Lower lobe of right lung (tissue), 2 donors: ENCODE results near the gene PRTFDC1. TPM values are rescaled to one million over a fixed set of nuclear protein-coding genes. Genes with fewer than 3 reads are reported as not detected.
"Not testable (repeated sequence)": the region's sequence is repeated elsewhere in the genome, so short reads cannot be mapped to it uniquely, and the experiment has no call there.

Experiments used
- ATAC-seq, 2 donors: fragments of 200-7000 bp; cut with Tn5 transposase; one replicate each; pipeline ENCODE4 v1.9.1; 2020 to 2022; ENCODE audit warnings: mild to moderate bottlenecking in 2 of 2, moderate library complexity in 2 of 2
- DNase-seq: peaks from one replicate; pipeline ENCODE4 v3.0.0-alpha.2; 2020
- H3K27ac ChIP-seq: fragments of 200-600 bp; one replicate; pipeline ENCODE4 v1.8.0; 2022
- H3K27me3 ChIP-seq: fragments of 200-600 bp; one replicate; pipeline ENCODE4 v1.8.0; 2022; ENCODE audit warnings: low read depth
- H3K36me3 ChIP-seq: fragments of 200-600 bp; one replicate; pipeline ENCODE4 v1.8.0; 2022; ENCODE audit warnings: mild to moderate bottlenecking
- H3K4me1 ChIP-seq: fragments of 200-600 bp; one replicate; pipeline ENCODE4 v1.8.0; 2022
- H3K4me3 ChIP-seq: fragments of 200-600 bp; one replicate; pipeline ENCODE4 v1.8.0; 2022; ENCODE audit warnings: mild to moderate bottlenecking
- H3K9me3 ChIP-seq: fragments of 200-600 bp; one replicate; pipeline ENCODE4 v1.8.0; 2022
- intact Hi-C: fragments of 100-400 bp; cut with DNase I; formaldehyde crosslinking; loops from one replicate; pipeline ENCODE4 v1.11.0; 2022
- total RNA-seq: library from RNA; stranded (reverse); fragmentation: NEBNext Ultra II Directional; extraction: Animal tissue kit (Norgen Biotek cat#: 25700); gene quantifications from one replicate; pipeline ENCODE4 v1.2.1, GENCODE V29; 2021
- TF ChIP-seq, protein P1 (sequence below): fragments of 200-600 bp; IDR thresholded peaks from one replicate; pipeline ENCODE4 v1.8.0; 2022; ENCODE audit warnings: antibody characterized with exemption, mild to moderate bottlenecking
- donor health status: DM: no; HTN: yes; CAD: no; lungs with severe emphysema.

PRTFDC1 gene
- total RNA-seq, 1 donor from 2014 or later: 3.8 TPM

DNA sequence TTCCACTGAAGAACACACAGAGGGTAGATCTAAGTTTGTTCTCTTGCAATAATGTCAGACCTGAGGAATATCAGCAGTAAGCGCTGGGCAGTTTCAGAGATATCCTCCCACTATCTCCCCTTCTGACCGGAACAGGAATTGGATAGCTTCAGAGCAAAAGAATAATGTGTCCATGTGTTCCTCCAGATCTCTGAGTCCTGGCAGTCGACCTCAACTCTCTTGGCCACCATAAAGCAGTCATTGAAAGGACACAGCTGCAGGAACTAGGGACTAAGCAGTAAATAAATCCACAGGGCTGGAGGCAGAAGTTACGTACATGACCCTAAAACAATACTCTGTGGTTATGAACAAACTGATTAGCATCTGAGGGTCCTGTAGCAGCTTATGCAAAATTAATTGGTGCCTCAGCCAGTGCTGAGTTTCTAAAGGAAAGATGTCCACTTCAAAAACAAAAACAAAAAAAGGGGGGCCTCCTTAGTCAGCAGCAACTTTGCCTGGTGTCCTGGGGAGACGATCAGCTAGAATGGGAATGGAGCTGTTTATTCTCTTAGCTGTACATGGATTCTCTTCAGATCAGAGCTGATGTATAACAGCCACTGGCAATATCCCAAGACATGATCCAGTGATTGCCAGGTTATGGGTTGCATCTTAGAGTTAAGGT is 6.4 kb upstream of the PRTFDC1 start:
- Histone ChIP-seq H3K36me3 (no peaks in the 10 kb centered on the region), H3K4me3 (no peak overlapping the region), H3K9me3 (no peaks in the 10 kb centered on the region), H3K27me3 (no peaks in the 10 kb centered on the region), H3K27ac (peak overlapping the region; percentile 49), H3K4me1 (peaks cover 5% of the 10 kb centered on the region)
- intact Hi-C loops: no loop called here
- ATAC-seq: peak; percentile 77
- TF ChIP-seq, protein P1, sequence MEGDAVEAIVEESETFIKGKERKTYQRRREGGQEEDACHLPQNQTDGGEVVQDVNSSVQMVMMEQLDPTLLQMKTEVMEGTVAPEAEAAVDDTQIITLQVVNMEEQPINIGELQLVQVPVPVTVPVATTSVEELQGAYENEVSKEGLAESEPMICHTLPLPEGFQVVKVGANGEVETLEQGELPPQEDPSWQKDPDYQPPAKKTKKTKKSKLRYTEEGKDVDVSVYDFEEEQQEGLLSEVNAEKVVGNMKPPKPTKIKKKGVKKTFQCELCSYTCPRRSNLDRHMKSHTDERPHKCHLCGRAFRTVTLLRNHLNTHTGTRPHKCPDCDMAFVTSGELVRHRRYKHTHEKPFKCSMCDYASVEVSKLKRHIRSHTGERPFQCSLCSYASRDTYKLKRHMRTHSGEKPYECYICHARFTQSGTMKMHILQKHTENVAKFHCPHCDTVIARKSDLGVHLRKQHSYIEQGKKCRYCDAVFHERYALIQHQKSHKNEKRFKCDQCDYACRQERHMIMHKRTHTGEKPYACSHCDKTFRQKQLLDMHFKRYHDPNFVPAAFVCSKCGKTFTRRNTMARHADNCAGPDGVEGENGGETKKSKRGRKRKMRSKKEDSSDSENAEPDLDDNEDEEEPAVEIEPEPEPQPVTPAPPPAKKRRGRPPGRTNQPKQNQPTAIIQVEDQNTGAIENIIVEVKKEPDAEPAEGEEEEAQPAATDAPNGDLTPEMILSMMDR: no peak
- DNase-seq: no peak

DNA sequence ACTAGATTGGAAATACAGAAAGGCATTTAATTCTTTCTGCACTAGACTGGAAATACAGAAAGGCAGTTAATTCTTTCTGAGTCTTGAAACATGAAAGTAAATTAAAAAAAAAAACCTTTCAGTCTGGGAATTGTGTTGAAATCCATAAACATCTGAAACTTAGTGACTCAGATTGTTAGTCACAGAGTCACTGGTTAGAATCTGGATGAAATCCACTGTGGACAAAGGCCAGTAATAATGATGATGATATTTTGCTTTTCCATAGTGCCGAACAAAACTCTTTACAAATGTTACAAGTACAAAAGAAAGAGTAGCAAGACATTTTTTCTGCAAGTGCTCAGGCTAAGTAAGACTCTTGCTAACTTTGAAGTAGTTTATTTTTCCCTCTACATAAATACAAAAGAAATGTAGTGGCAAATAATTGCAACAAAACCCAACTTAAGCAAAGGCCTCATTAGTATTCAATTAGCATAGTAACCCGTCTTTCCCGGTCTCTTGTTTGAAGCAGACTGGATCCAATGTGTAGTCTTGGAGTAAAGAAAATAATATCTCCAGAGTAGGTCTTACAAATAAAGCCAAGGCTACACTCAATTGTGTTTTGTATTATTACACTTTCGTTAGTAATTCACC is 5.8 kb upstream of the PRTFDC1 start:
- intact Hi-C loops: no loop called here
- DNase-seq (no peak), ATAC-seq (peak in 1 of 2 donors; percentile 77)
- Histone ChIP-seq H3K9me3 (no peaks in the 10 kb centered on the region), H3K27me3 (no peaks in the 10 kb centered on the region), H3K36me3 (no peaks in the 10 kb centered on the region), H3K4me3 (no peak overlapping the region), H3K4me1 (peaks cover 5% of the 10 kb centered on the region), H3K27ac (peak overlapping the region; percentile 49)
- TF ChIP-seq, protein P1: no peak

DNA sequence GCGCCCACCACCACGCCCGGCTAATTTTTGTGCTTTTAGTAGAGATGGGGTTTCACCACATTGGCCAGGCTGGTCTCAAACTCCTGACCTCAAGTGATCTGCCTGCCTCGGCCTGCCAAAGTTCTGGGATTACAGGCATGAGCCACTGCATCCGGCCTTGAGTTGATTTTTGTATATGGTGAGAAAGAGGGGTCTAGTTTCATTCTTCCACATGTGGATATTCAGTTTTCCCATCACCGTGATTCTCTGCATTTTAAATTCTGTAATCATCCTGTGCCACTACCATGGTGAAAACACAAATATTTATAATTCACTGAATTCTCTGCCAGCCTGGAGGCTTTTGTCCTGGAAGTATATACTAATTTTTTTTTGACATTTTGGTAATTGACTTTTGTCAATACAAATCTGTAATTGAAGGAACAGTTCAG is 5.2 kb upstream of the PRTFDC1 start:
- H3K4me1 ChIP-seq, ATAC-seq, DNase-seq, H3K9me3 ChIP-seq, H3K27me3 ChIP-seq, H3K36me3 ChIP-seq, H3K4me3 ChIP-seq, intact Hi-C loops: not testable (repeated sequence)
- peak overlapping the region; percentile 49 for H3K27ac ChIP-seq

DNA sequence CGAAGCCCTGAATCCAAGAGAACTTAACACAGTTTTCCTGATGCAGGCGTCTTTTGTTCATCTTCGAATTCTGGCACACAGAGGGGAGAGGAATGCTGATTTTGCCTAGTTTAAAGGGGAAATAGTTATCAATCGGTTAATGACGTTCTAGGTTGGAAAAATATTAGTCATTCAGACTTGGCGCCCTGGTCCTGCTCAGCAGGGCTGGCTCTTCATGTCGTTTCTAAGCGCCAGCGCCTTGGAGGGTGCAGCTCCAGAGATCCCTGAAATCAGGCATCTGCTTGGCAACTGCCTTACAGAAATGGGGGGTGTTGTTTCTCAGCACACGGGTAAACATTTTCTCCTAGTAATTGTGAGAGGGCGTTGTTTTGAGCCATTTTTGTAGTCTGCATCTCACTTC is 1.3 kb upstream of the PRTFDC1 start:
- H3K27ac ChIP-seq: peak overlapping the region; percentile 28
- intact Hi-C loops: no loop called here
- ATAC-seq: no peak

DNA sequence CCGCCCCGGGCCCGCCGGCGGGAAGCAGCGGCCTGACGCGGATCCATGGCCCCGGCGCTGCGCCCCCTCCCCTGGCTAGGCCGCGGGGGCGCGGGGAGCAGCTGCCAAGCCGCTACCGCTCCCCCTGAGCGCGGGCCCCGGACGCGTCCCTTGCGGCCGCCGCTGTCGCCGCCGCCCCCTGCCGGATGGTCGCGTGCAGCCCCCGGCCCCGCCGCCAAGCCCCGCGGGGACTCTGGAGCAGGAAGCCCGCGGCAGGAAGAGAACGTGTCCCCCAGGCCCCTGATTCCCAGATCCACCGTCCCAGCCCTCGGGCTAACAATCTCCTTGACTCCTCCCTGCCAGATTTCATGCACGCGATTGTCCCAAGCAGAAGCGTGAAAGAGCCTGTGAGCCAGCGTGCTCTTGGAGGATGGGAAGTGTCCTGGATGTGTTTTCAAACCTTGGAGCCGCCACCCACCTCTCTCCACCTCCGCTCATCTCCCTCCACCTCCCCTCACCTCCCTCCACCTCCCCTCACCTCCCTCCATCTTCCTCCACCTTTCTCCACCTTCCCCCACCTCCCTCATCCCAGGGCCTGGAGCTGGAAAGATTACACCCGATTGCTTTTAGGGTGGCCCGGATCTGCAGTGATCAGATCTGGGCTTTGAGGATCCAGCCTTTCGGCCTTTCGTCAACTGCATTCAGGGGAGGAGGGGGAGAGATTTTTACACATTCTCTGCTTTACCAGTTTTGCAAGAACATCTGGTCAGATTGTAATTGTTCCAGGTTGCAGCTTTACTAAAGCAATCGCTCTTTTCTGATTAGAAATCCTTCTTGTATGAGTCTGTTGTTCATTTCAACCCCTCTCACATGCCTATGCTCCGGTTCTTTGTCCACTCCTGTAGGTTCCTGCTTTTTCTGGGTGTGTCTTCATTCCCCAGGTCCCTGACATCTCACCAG is 570 bp upstream of the PRTFDC1 start:
- peaks cover 6% of the 10 kb centered on the region for H3K4me1 ChIP-seq
- peak; percentile 72 to 78 for ATAC-seq
- H3K9me3 ChIP-seq: no peaks in the 10 kb centered on the region
- DNase-seq: peak; percentile 49
- intact Hi-C loops: no loop called here
- H3K4me3 ChIP-seq: peak overlapping the region; percentile 67
- H3K36me3 ChIP-seq: no peaks in the 10 kb centered on the region
- TF ChIP-seq, protein P1: peak; percentile 42
- no peaks in the 10 kb centered on the region for H3K27me3 ChIP-seq
- H3K27ac ChIP-seq: peak overlapping the region; percentile 77

More for the DNA sequence above, 1.3 kb upstream of the PRTFDC1 start:
- Histone ChIP-seq H3K36me3 (no peaks in the 10 kb centered on the region), H3K27me3 (no peaks in the 10 kb centered on the region), H3K4me1 (peaks cover 6% of the 10 kb centered on the region), H3K9me3 (no peaks in the 10 kb centered on the region), H3K4me3 (no peak overlapping the region)
- TF ChIP-seq, protein P1: no peak
- DNase-seq: no peak
